Neural cell (in vitro differentiated cells): ENCODE data around the gene GTPBP2. TPM values are rescaled to one million over a fixed set of nuclear protein-coding genes. Genes with fewer than 3 reads are reported as not detected.

Experiments used
- H2AFZ ChIP-seq: fragments of 200-600, 300-800 bp; sonication (generic), shearing (Covaris generic); 2 replicates; pipeline ENCODE4 v1.6.0; 2014; ENCODE audit warnings: low read depth, mild to moderate bottlenecking, antibody characterized with exemption, low read length, moderate library complexity
- H3F3A ChIP-seq: fragments of 200-600 bp; shearing (Covaris generic); 2 replicates; pipeline ENCODE4 v1.6.1; 2016; ENCODE audit warnings: mild to moderate bottlenecking, moderate library complexity, mixed read lengths, antibody characterized with exemption, low read length; ENCODE audit not compliant: insufficient read depth, poor library complexity, severe bottlenecking
- H3K27ac ChIP-seq: fragments of 200-600, 300-800 bp; sonication (generic), shearing (Covaris generic); 2 replicates; pipeline ENCODE4 v1.5.1; 2014; ENCODE audit warnings: mild to moderate bottlenecking, low read length, moderate library complexity
- H3K27me3 ChIP-seq: fragments of 300-800, 200-600 bp; sonication (generic), shearing (Covaris generic); 2 replicates; pipeline ENCODE4 v1.6.0; 2014; ENCODE audit warnings: mild to moderate bottlenecking, low read depth, low read length, moderate library complexity; ENCODE audit not compliant: insufficient read depth
- H3K36me3 ChIP-seq: fragments of 300-800, 200-600 bp; sonication (generic), shearing (Covaris generic); 2 replicates; pipeline ENCODE4 v1.5.1; 2014; ENCODE audit warnings: mild to moderate bottlenecking, antibody characterized with exemption, low read length, moderate library complexity; ENCODE audit not compliant: insufficient read depth
- H3K4me2 ChIP-seq: fragments of 300-800, 200-600 bp; sonication (generic), shearing (Covaris generic); 2 replicates; pipeline ENCODE4 v1.6.0; 2014; ENCODE audit warnings: mild to moderate bottlenecking, low read length
- H3K4me3 ChIP-seq: fragments of 300-800, 200-600 bp; sonication (generic), shearing (Covaris generic); 2 replicates; pipeline ENCODE4 v1.5.1; 2014; ENCODE audit warnings: mild to moderate bottlenecking, low read length, moderate library complexity
- H3K79me2 ChIP-seq: fragments of 200-600 bp; shearing (Covaris generic); replicated peaks from 2 replicates; pipeline ENCODE4 v1.6.0; 2014; ENCODE audit warnings: mild to moderate bottlenecking, low read length, moderate library complexity; ENCODE audit not compliant: insufficient read depth
- H3K9ac ChIP-seq: fragments of 300-800, 200-600 bp; sonication (generic), shearing (Covaris generic); 2 replicates; pipeline ENCODE4 v1.6.1; 2016; ENCODE audit warnings: mild to moderate bottlenecking, low read length, mixed read lengths
- H3K9me2 ChIP-seq: fragments of 200-600 bp; shearing (Covaris generic); 2 replicates; pipeline ENCODE4 v1.6.1; 2016; ENCODE audit warnings: mild to moderate bottlenecking, low read length, mixed read lengths; ENCODE audit not compliant: insufficient read depth
- H3K9me3 ChIP-seq: fragments of 200-600, 300-800 bp; sonication (generic), shearing (Covaris generic); 2 replicates; pipeline ENCODE4 v1.6.1; 2016; ENCODE audit warnings: mild to moderate bottlenecking, mixed run types, low read length, moderate library complexity, mixed read lengths
- H4K20me1 ChIP-seq: fragments of 200-600 bp; shearing (Covaris generic); 2 replicates; pipeline ENCODE4 v1.6.1; 2016; ENCODE audit warnings: mild to moderate bottlenecking, mixed run types; ENCODE audit not compliant: insufficient read depth
- CTCF ChIP-seq: fragments of 450-650 bp; IDR thresholded peaks from 2 replicates; pipeline ENCODE4 v1.5.1; 2014; ENCODE audit warnings: antibody characterized with exemption, mild to moderate bottlenecking, moderate library complexity; ENCODE audit not compliant: poor library complexity, severe bottlenecking
- EP300 ChIP-seq: fragments of 450-650 bp; conservative IDR thresholded peaks from 2 replicates; pipeline ENCODE4 v1.6.1; 2014; ENCODE audit warnings: antibody characterized with exemption, mild to moderate bottlenecking, moderate library complexity; ENCODE audit not compliant: poor library complexity, severe bottlenecking
- EZH2 ChIP-seq: fragments of 200-600, 300-800 bp; shearing (Covaris generic), sonication (generic); IDR thresholded peaks from 2 replicates; pipeline ENCODE4 v1.6.1; 2014; ENCODE audit warnings: antibody characterized with exemption, low read length, borderline replicate concordance, mild to moderate bottlenecking; ENCODE audit not compliant: insufficient read depth, poor library complexity, severe bottlenecking
- MXI1 ChIP-seq: fragments of 450-650 bp; conservative IDR thresholded peaks from 2 replicates; pipeline ENCODE4 v1.6.1; 2014; ENCODE audit warnings: antibody characterized with exemption, mild to moderate bottlenecking; ENCODE audit not compliant: poor library complexity, severe bottlenecking
- POLR2AphosphoS5 ChIP-seq: IDR thresholded peaks from 2 replicates; pipeline ENCODE4 v1.6.1; 2012
- RAD21 ChIP-seq: fragments of 450-650 bp; conservative IDR thresholded peaks from 2 replicates; pipeline ENCODE4 v1.6.1; 2014; ENCODE audit warnings: antibody characterized with exemption, mild to moderate bottlenecking, moderate library complexity
- REST ChIP-seq: IDR thresholded peaks from 2 replicates; pipeline ENCODE4 v1.6.1; 2012; ENCODE audit warnings: borderline replicate concordance
- SMC3 ChIP-seq: fragments of 450-650 bp; conservative IDR thresholded peaks from 2 replicates; pipeline ENCODE4 v1.6.1; 2014; ENCODE audit warnings: antibody characterized with exemption, mild to moderate bottlenecking, moderate library complexity; ENCODE audit not compliant: poor library complexity
- TAF1 ChIP-seq: IDR thresholded peaks from 2 replicates; pipeline ENCODE4 v1.6.1; 2012; ENCODE audit warnings: low read depth
- polyA plus RNA-seq: library from polyadenylated mRNA; depleted of rRNA; stranded (reverse); fragments of >200 nt; gene quantifications from 2 replicates; pipeline ENCODE4 v1.2.3, GENCODE V29; 2014

Gene GTPBP2
- polyA plus RNA-seq, 1 donor from 2014 or later, result 103 TPM

- H3K9ac ChIP-seq, result no peak overlapping the region
- H3K9me3 ChIP-seq, result no peaks in the 10 kb centered on the region
- H3K79me2 ChIP-seq, result peaks cover 21% of the 10 kb centered on the region
- no peaks in the 10 kb centered on the region for H3K9me2 ChIP-seq
- H3K27ac ChIP-seq, result no peak overlapping the region
- H3K4me3 ChIP-seq, result no peak overlapping the region
- H3K4me2 ChIP-seq, result no peak overlapping the region
- H4K20me1 ChIP-seq, result no peaks in the 10 kb centered on the region
- TF ChIP-seq CTCF, result no peak
- no peak for TF ChIP-seq EZH2
- no peak for TF ChIP-seq TAF1
- TF ChIP-seq RAD21, result no peak
- TF ChIP-seq SMC3, result no peak
- no peak for TF ChIP-seq EP300
- no peak for TF ChIP-seq MXI1
- no peak for TF ChIP-seq REST
- TF ChIP-seq POLR2AphosphoS5, result no peak
- no peaks in the 10 kb centered on the region for H3K27me3 ChIP-seq
- no peaks in the 10 kb centered on the region for H3F3A ChIP-seq
- no peak overlapping the region for H2AFZ ChIP-seq
- H3K36me3 ChIP-seq, result no peaks in the 10 kb centered on the region
Observed at GRCh38 chr6:43639984-43640800, 11.1 kb upstream of the GTPBP2 start.

- Histone ChIP-seq H4K20me1 (no peaks in the 10 kb centered on the region), H3K4me2 (peak overlapping the region; percentile 94), H3K9me2 (no peaks in the 10 kb centered on the region), H2AFZ (peak overlapping the region; percentile 99), H3K79me2 (peaks cover 21% of the 10 kb centered on the region), H3F3A (no peaks in the 10 kb centered on the region), H3K36me3 (no peaks in the 10 kb centered on the region), H3K27me3 (no peaks in the 10 kb centered on the region), H3K9me3 (no peaks in the 10 kb centered on the region), H3K4me3 (peak overlapping the region; percentile 94), H3K9ac (peak overlapping the region; percentile 96), H3K27ac (peak overlapping the region; percentile 84)
- no peak for TF ChIP-seq SMC3
- no peak for TF ChIP-seq TAF1
- TF ChIP-seq POLR2AphosphoS5, result no peak
- TF ChIP-seq RAD21, result no peak
- TF ChIP-seq MXI1, result no peak
- TF ChIP-seq REST, result no peak
- TF ChIP-seq EP300, result no peak
- TF ChIP-seq EZH2, result no peak
- no peak for TF ChIP-seq CTCF
Observed at GRCh38 chr6:43636308-43636659, 7.2 kb upstream of the GTPBP2 start.
